Measurements from ENCODE around the gene ISY1. TPM values are rescaled to one million over a fixed set of nuclear protein-coding genes. Genes with fewer than 3 reads are reported as not detected.
A peak's percentile ranks its signal among the peaks of the same experiment; 100 is the strongest.

The ISY1 gene
- 61.9 TPM for total RNA-seq (ENCODE audit: unreplicated experiment)
- long read RNA-seq, transcript ISY1-203 (11 exons, 3,842 nt): major isoform, 45 of 48 reads
- long read RNA-seq, partial matches to known transcripts: 2 of 48 reads
- long read RNA-seq, other reads (novel, unspliced or antisense): 0 of 48 reads

GRCh38 chr3:129160891-129161859 lies at the start of gene ISY1:
TSS of gene ISY1 (minus strand) at chr3:129161063. CDS start at chr3:129160975, 88 bp downstream.
- H3K4me1 Mint-ChIP-seq (ENCODE audit: unreplicated experiment): peaks cover 38% of the 10 kb centered on the region
- peaks cover 12% of the 10 kb centered on the region for H3K27me3 Mint-ChIP-seq (ENCODE audit: unreplicated experiment)
- H3K4me3 Mint-ChIP-seq (ENCODE audit: unreplicated experiment): peak within 1 kb of the TSS; percentile 96
- H3K36me3 Mint-ChIP-seq (ENCODE audit: low read depth, unreplicated experiment): peaks cover 22% of the 10 kb centered on the region
- peak within 1 kb of the TSS; percentile 100 for H3K27ac Mint-ChIP-seq (ENCODE audit: unreplicated experiment)
- no peaks in the 10 kb centered on the region for H3K9me3 Mint-ChIP-seq (ENCODE audit: unreplicated experiment)
- peak; percentile 82 for DNase-seq (ENCODE audit: low spot score)
- TF ChIP-seq CTCF (IDR thresholded peaks at IDR 0.05; ENCODE audit: unreplicated experiment): peak; percentile 82

GRCh38 chr3:129207479-129207878 lies 46.6 kb upstream of the ISY1 start:
- no peak for DNase-seq (ENCODE audit: low spot score)
- no peaks in the 10 kb centered on the region for H3K27me3 Mint-ChIP-seq (ENCODE audit: unreplicated experiment)
- TF ChIP-seq CTCF (IDR thresholded peaks at IDR 0.05; ENCODE audit: unreplicated experiment): no peak
- H3K36me3 Mint-ChIP-seq (ENCODE audit: low read depth, unreplicated experiment): no peaks in the 10 kb centered on the region
- no peak overlapping the region for H3K4me3 Mint-ChIP-seq (ENCODE audit: unreplicated experiment)
- no peaks in the 10 kb centered on the region for H3K4me1 Mint-ChIP-seq (ENCODE audit: unreplicated experiment)
- no peaks in the 10 kb centered on the region for H3K9me3 Mint-ChIP-seq (ENCODE audit: unreplicated experiment)
- H3K27ac Mint-ChIP-seq (ENCODE audit: unreplicated experiment): no peak overlapping the region

GRCh38 chr3:129205109-129205832 lies 44.4 kb upstream of the ISY1 start:
- H3K4me1 Mint-ChIP-seq (ENCODE audit: unreplicated experiment): no peaks in the 10 kb centered on the region
- H3K4me3 Mint-ChIP-seq (ENCODE audit: unreplicated experiment): no peak overlapping the region
- no peak for TF ChIP-seq CTCF (IDR thresholded peaks at IDR 0.05; ENCODE audit: unreplicated experiment)
- H3K27ac Mint-ChIP-seq (ENCODE audit: unreplicated experiment): no peak overlapping the region
- H3K36me3 Mint-ChIP-seq (ENCODE audit: low read depth, unreplicated experiment): no peaks in the 10 kb centered on the region
- DNase-seq (ENCODE audit: low spot score): no peak
- no peaks in the 10 kb centered on the region for H3K27me3 Mint-ChIP-seq (ENCODE audit: unreplicated experiment)
- H3K9me3 Mint-ChIP-seq (ENCODE audit: unreplicated experiment): no peaks in the 10 kb centered on the region

DNA sequence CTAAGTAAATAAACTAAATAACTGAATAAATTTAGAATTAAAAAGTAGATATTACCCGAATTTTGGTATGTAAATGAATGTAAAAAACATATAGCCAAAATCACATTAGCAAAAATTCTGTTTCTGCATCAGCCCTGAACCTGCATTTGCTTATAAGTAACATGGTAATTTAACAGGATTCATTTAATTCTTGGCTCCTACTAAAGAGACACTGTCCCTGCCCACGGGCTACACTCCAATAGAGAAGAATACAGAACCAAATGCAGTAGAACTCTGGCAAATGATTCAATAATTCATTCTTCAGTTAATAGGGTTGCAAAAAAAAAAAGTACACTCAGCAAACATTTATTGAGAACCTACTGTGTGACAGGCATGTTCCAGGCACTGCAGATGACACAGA lies 43.6 kb upstream of the ISY1 start:
- TF ChIP-seq CTCF (IDR thresholded peaks at IDR 0.05; ENCODE audit: unreplicated experiment): no peak
- no peak overlapping the region for H3K4me3 Mint-ChIP-seq (ENCODE audit: unreplicated experiment)

More for the DNA sequence above, 43.6 kb upstream of the ISY1 start:
- DNase-seq (ENCODE audit: low spot score): no peak
- Mint-ChIP-seq H3K36me3 (ENCODE audit: low read depth, unreplicated experiment) (no peaks in the 10 kb centered on the region), H3K4me1 (ENCODE audit: unreplicated experiment) (no peaks in the 10 kb centered on the region), H3K9me3 (ENCODE audit: unreplicated experiment) (no peaks in the 10 kb centered on the region), H3K27me3 (ENCODE audit: unreplicated experiment) (no peaks in the 10 kb centered on the region), H3K27ac (ENCODE audit: unreplicated experiment) (no peak overlapping the region)
